ENCODE data around the gene GAL3ST3. TPM values are rescaled to one million over a fixed set of nuclear protein-coding genes. Genes with fewer than 3 reads are reported as not detected.

Gene GAL3ST3
- total and polyA plus RNA-seq, 2 donors (not counting 1 experiment from before 2014, with no cell fraction given): not detected

DNA sequence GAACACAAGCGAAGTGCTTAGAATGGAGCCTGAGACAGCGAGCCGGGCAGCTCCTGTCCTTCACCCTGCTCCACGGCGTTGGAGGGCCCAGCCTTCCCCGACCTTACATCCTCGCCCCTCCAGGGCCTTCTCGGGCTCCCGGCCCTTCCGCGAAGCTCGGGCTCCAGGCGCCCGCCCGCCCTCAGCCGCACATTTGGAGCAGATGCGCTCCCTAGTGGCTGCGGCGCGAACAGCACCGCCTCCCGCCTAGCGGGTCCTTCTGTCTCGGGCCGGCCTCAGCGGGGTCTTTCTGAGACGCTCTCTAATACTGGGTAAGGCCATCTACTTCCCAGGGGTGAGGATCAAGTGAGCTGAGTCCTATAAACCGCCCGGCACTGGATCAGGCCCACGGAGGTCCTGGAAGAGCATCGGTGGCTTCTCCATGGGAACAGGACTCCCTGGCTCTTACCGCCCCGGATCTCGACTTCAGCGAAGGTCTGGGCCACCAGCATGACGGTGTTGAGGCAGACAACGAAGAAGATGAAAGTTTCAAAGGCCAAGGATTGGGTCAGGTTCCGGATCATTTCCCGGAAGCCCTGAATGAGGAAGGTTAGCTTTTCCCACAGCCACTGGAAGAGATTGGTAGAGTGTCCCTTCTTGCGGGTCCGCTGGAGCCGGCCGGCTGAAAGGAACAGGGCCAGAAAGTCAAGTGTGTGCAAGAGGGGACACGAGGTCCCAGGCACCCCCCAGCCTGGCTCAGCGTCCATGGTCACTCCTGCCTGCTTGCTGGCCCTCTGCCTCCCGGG lies 26.4 kb downstream of the GAL3ST3 start:
- Histone ChIP-seq H3K4me1 (ENCODE audit: control insufficient read depth, extremely low read depth, insufficient read depth, low read length) (peaks cover 5% of the 10 kb centered on the region), H3K4me2 (ENCODE audit: extremely low read depth, insufficient read depth, low read length) (peak overlapping the region; percentile 40), H3K9me3 (ENCODE audit: control insufficient read depth, insufficient read depth, low read depth, low read length) (no peaks in the 10 kb centered on the region), H3K36me3 (ENCODE audit: control insufficient read depth, insufficient read depth, low read length) (no peaks in the 10 kb centered on the region), H2AFZ (ENCODE audit: low read length) (peak overlapping the region; percentile 77), H3K27me3 (ENCODE audit: control insufficient read depth, insufficient read depth, low read length) (no peaks in the 10 kb centered on the region), H3K79me2 (ENCODE audit: control insufficient read depth, insufficient read depth, low read length) (no peaks in the 10 kb centered on the region), H3K9ac (ENCODE audit: insufficient read depth, low read length) (no peak overlapping the region), H3K4me3 (replicated peaks in 1 of 4; ENCODE audit: control extremely low read depth in 1 of 4, insufficient read depth in 1 of 4, low read depth in 3 of 4, low read length in 4 of 4) (no peak overlapping the region), H4K20me1 (ENCODE audit: control insufficient read depth, extremely low read depth, insufficient read depth, low read length) (no peaks in the 10 kb centered on the region), H3K27ac (ENCODE audit: insufficient read depth, low read length) (no peak overlapping the region)
- TF ChIP-seq, protein P1, sequence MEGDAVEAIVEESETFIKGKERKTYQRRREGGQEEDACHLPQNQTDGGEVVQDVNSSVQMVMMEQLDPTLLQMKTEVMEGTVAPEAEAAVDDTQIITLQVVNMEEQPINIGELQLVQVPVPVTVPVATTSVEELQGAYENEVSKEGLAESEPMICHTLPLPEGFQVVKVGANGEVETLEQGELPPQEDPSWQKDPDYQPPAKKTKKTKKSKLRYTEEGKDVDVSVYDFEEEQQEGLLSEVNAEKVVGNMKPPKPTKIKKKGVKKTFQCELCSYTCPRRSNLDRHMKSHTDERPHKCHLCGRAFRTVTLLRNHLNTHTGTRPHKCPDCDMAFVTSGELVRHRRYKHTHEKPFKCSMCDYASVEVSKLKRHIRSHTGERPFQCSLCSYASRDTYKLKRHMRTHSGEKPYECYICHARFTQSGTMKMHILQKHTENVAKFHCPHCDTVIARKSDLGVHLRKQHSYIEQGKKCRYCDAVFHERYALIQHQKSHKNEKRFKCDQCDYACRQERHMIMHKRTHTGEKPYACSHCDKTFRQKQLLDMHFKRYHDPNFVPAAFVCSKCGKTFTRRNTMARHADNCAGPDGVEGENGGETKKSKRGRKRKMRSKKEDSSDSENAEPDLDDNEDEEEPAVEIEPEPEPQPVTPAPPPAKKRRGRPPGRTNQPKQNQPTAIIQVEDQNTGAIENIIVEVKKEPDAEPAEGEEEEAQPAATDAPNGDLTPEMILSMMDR (conservative IDR thresholded peaks at IDR 0.05 in 1 of 2, IDR thresholded peaks at IDR 0.05 in 1 of 2; ENCODE audit: low read depth in 1 of 2, low read length in 2 of 2): peak; percentile 84 to 85
- no peak for TF ChIP-seq EZH2 (IDR thresholded peaks at IDR 0.05; ENCODE audit: low read length, missing control alignments)
- DNase-seq (ENCODE audit: low read depth in 2 of 2): peak; percentile 29 to 52

DNA sequence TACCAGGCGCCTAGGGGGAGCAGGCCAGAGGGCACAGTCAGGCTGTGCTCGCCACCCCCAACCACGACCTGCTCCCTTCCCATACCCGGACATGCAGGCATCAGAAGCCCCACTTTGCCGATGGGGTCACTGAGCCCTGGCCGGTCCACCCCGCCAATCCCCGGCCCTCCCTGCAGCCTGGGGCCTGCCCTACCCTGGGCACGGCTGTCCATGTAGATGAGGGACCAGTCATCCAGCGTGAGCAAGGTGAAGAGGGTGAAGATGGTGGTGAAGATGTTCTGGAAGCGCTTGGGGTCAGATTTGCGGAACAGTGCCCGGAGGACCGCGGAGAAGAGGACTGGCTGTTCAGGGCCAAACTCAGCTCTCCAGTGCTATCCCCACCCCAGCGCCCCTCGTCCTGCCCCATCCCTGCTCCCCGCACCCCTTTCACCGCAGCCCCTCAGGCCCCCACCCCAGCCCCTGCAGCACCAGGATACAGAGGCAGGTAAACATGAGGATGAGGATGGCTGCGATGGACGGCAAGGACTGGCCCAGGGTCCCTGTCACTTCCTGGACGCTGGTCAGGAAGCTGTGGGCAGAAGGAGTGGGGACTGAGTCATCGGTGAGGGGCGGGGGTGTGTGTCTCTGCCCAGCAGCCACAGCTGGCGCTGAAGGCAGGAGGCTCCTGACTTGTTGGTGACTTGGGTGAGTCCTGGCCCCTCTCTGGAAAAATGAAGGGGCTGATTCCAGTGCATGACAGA lies 28.2 kb downstream of the GAL3ST3 start:
- Histone ChIP-seq H3K9ac (ENCODE audit: insufficient read depth, low read length) (no peak overlapping the region), H3K4me2 (ENCODE audit: extremely low read depth, insufficient read depth, low read length) (peak overlapping the region; percentile 44), H3K4me3 (replicated peaks in 1 of 4; ENCODE audit: control extremely low read depth in 1 of 4, insufficient read depth in 1 of 4, low read depth in 3 of 4, low read length in 4 of 4) (no peak overlapping the region), H3K79me2 (ENCODE audit: control insufficient read depth, insufficient read depth, low read length) (no peaks in the 10 kb centered on the region), H2AFZ (ENCODE audit: low read length) (no peak overlapping the region), H3K4me1 (ENCODE audit: control insufficient read depth, extremely low read depth, insufficient read depth, low read length) (peaks cover 5% of the 10 kb centered on the region), H3K27me3 (ENCODE audit: control insufficient read depth, insufficient read depth, low read length) (no peaks in the 10 kb centered on the region), H3K9me3 (ENCODE audit: control insufficient read depth, insufficient read depth, low read depth, low read length) (no peaks in the 10 kb centered on the region), H3K36me3 (ENCODE audit: control insufficient read depth, insufficient read depth, low read length) (no peaks in the 10 kb centered on the region), H4K20me1 (ENCODE audit: control insufficient read depth, extremely low read depth, insufficient read depth, low read length) (no peaks in the 10 kb centered on the region), H3K27ac (ENCODE audit: insufficient read depth, low read length) (no peak overlapping the region)
- TF ChIP-seq, protein P1 (conservative IDR thresholded peaks at IDR 0.05 in 1 of 2, IDR thresholded peaks at IDR 0.05 in 1 of 2; ENCODE audit: low read depth in 1 of 2, low read length in 2 of 2): no peak
- TF ChIP-seq EZH2 (IDR thresholded peaks at IDR 0.05; ENCODE audit: low read length, missing control alignments): no peak
- DNase-seq (ENCODE audit: low read depth in 2 of 2): peak; percentile 61 to 78

DNA sequence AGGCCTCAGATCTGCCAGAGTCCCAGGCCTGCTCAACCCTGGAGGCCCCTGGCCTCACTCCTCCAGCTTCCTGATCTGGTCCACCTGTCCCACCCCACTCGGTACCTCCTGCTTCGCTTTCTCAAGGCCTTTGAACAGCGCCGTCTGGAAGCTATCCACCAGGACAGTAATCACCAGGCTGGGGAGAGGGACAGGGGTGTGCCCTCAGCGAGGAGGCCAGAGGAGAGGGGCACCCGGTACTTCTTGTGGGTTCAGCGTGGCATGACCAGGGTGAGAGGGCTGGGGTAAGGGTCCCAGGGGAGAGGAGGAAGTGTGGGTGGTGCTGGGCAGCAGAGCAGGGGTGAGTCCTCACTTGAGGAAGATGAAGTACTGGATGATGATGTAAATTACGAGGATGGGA lies 28.7 kb downstream of the GAL3ST3 start:
- H3K4me2 ChIP-seq (ENCODE audit: extremely low read depth, insufficient read depth, low read length): no peak overlapping the region
- H3K9ac ChIP-seq (ENCODE audit: insufficient read depth, low read length): no peak overlapping the region
- H2AFZ ChIP-seq (ENCODE audit: low read length): no peak overlapping the region
- no peaks in the 10 kb centered on the region for H4K20me1 ChIP-seq (ENCODE audit: control insufficient read depth, extremely low read depth, insufficient read depth, low read length)
- no peaks in the 10 kb centered on the region for H3K27me3 ChIP-seq (ENCODE audit: control insufficient read depth, insufficient read depth, low read length)
- no peaks in the 10 kb centered on the region for H3K79me2 ChIP-seq (ENCODE audit: control insufficient read depth, insufficient read depth, low read length)
- H3K36me3 ChIP-seq (ENCODE audit: control insufficient read depth, insufficient read depth, low read length): no peaks in the 10 kb centered on the region
- no peaks in the 10 kb centered on the region for H3K9me3 ChIP-seq (ENCODE audit: control insufficient read depth, insufficient read depth, low read depth, low read length)
- TF ChIP-seq, protein P1 (conservative IDR thresholded peaks at IDR 0.05 in 1 of 2, IDR thresholded peaks at IDR 0.05 in 1 of 2; ENCODE audit: low read depth in 1 of 2, low read length in 2 of 2): no peak
- no peak for TF ChIP-seq EZH2 (IDR thresholded peaks at IDR 0.05; ENCODE audit: low read length, missing control alignments)
- peaks cover 8% of the 10 kb centered on the region for H3K4me1 ChIP-seq (ENCODE audit: control insufficient read depth, extremely low read depth, insufficient read depth, low read length)
- no peak overlapping the region for H3K4me3 ChIP-seq (replicated peaks in 1 of 4; ENCODE audit: control extremely low read depth in 1 of 4, insufficient read depth in 1 of 4, low read depth in 3 of 4, low read length in 4 of 4)
- DNase-seq (ENCODE audit: low read depth in 2 of 2): no peak
- H3K27ac ChIP-seq (ENCODE audit: insufficient read depth, low read length): no peak overlapping the region
